Measurements from ENCODE around the gene ADAMTS19. TPM values are rescaled to one million over a fixed set of nuclear protein-coding genes. Genes with fewer than 3 reads are reported as not detected.
A peak's percentile ranks its signal among the peaks of the same experiment; 100 is the strongest.
"Not testable (repeated sequence)": the region's sequence is repeated elsewhere in the genome, so short reads cannot be mapped to it uniquely, and the experiment has no call there.

Gene ADAMTS19
- total RNA-seq: not detected

- ATAC-seq (peak in 1 of 2 donors; percentile 31), DNase-seq (ENCODE audit: low spot score) (no peak)
- Mint-ChIP-seq H3K9me3 (peaks cover 15% of the 10 kb centered on the region), H3K27ac (no peak within 1 kb of the TSS), H3K4me3 (no peak within 1 kb of the TSS), H3K27me3 (peaks cover 21 to 30% of the 10 kb centered on the region in 2 donors), H3K36me3 (peaks cover 8% of the 10 kb centered on the region), H3K4me1 (ENCODE audit: low read depth in 2 of 2) (no peaks in the 10 kb centered on the region)
These were observed at the start of gene ADAMTS19 for GRCh38 chr5:129459777-129460671. ADAMTS19 (plus strand) TSS chr5:129460298; CDS start chr5:129460392, 94 bp downstream.

- Mint-ChIP-seq H3K27me3 (no peaks in the 10 kb centered on the region), H3K4me3 (no peak overlapping the region), H3K27ac (no peak overlapping the region), H3K4me1 (ENCODE audit: low read depth in 2 of 2) (no peaks in the 10 kb centered on the region), H3K9me3 (peaks cover 23% of the 10 kb centered on the region), H3K36me3 (no peaks in the 10 kb centered on the region)
- DNase-seq (ENCODE audit: low spot score) (no peak), ATAC-seq (no peak)
These were observed 49.6 kb upstream of the ADAMTS19 start for GRCh38 chr5:129410488-129410887.

GRCh38 chr5:129412721-129413120, 47.4 kb upstream of the ADAMTS19 start:
- Mint-ChIP-seq H3K27me3 (no peaks in the 10 kb centered on the region), H3K4me1 (ENCODE audit: low read depth in 2 of 2) (no peaks in the 10 kb centered on the region), H3K4me3 (no peak overlapping the region), H3K9me3 (peaks cover 24% of the 10 kb centered on the region), H3K27ac (no peak overlapping the region), H3K36me3 (no peaks in the 10 kb centered on the region)
- no peak for ATAC-seq
- no peak for DNase-seq (ENCODE audit: low spot score)

GRCh38 chr5:129413570-129413969, 46.5 kb upstream of the ADAMTS19 start:
- no peaks in the 10 kb centered on the region for H3K27me3 Mint-ChIP-seq
- H3K4me1 Mint-ChIP-seq (ENCODE audit: low read depth in 2 of 2): no peaks in the 10 kb centered on the region
- ATAC-seq (no peak), DNase-seq (ENCODE audit: low spot score) (no peak)
- no peaks in the 10 kb centered on the region for H3K36me3 Mint-ChIP-seq
- H3K27ac Mint-ChIP-seq: no peak overlapping the region
- no peak overlapping the region for H3K4me3 Mint-ChIP-seq
- H3K9me3 Mint-ChIP-seq: peaks cover 21% of the 10 kb centered on the region

GRCh38 chr5:129419292-129419691, 40.8 kb upstream of the ADAMTS19 start:
- ATAC-seq (no peak), DNase-seq (ENCODE audit: low spot score) (no peak)
- Mint-ChIP-seq H3K9me3 (peaks cover 16% of the 10 kb centered on the region), H3K4me1 (ENCODE audit: low read depth in 2 of 2) (no peaks in the 10 kb centered on the region), H3K36me3 (no peaks in the 10 kb centered on the region), H3K27me3 (no peaks in the 10 kb centered on the region), H3K4me3 (no peak overlapping the region), H3K27ac (no peak overlapping the region)

- ATAC-seq (no peak), DNase-seq (ENCODE audit: low spot score) (no peak)
- H3K27ac Mint-ChIP-seq: no peak overlapping the region
- H3K9me3 Mint-ChIP-seq: peaks cover 4% of the 10 kb centered on the region
- no peaks in the 10 kb centered on the region for H3K4me1 Mint-ChIP-seq (ENCODE audit: low read depth in 2 of 2)
- H3K36me3 Mint-ChIP-seq: no peaks in the 10 kb centered on the region
- no peak overlapping the region for H3K4me3 Mint-ChIP-seq
- no peaks in the 10 kb centered on the region for H3K27me3 Mint-ChIP-seq
These were observed 35.1 kb upstream of the ADAMTS19 start for GRCh38 chr5:129425031-129425430.

- Mint-ChIP-seq H3K27ac (no peak overlapping the region), H3K9me3 (peaks cover 4% of the 10 kb centered on the region), H3K4me3 (no peak overlapping the region), H3K36me3 (no peaks in the 10 kb centered on the region), H3K4me1 (ENCODE audit: low read depth in 2 of 2) (no peaks in the 10 kb centered on the region), H3K27me3 (no peaks in the 10 kb centered on the region)
- DNase-seq (ENCODE audit: low spot score): no peak
- ATAC-seq: no peak
These were observed 34.0 kb upstream of the ADAMTS19 start for GRCh38 chr5:129426071-129426470.

GRCh38 chr5:129428636-129429035, 31.5 kb upstream of the ADAMTS19 start:
- not testable (repeated sequence) for DNase-seq (ENCODE audit: low spot score); H3K9me3 Mint-ChIP-seq; H3K4me1 Mint-ChIP-seq (ENCODE audit: low read depth in 2 of 2); H3K27ac Mint-ChIP-seq; H3K36me3 Mint-ChIP-seq; ATAC-seq; H3K4me3 Mint-ChIP-seq; H3K27me3 Mint-ChIP-seq

- Mint-ChIP-seq H3K27me3 (no peaks in the 10 kb centered on the region), H3K4me3 (no peak overlapping the region), H3K9me3 (peaks cover 3% of the 10 kb centered on the region), H3K36me3 (no peaks in the 10 kb centered on the region), H3K4me1 (ENCODE audit: low read depth in 2 of 2) (no peaks in the 10 kb centered on the region), H3K27ac (no peak overlapping the region)
- no peak for DNase-seq (ENCODE audit: low spot score)
- ATAC-seq: no peak
These were observed 28.7 kb upstream of the ADAMTS19 start for GRCh38 chr5:129431406-129431805.

- no peak for DNase-seq (ENCODE audit: low spot score)
- no peaks in the 10 kb centered on the region for H3K27me3 Mint-ChIP-seq
- H3K36me3 Mint-ChIP-seq: no peaks in the 10 kb centered on the region
- H3K4me1 Mint-ChIP-seq (ENCODE audit: low read depth in 2 of 2): no peaks in the 10 kb centered on the region
- no peak overlapping the region for H3K27ac Mint-ChIP-seq
- no peak overlapping the region for H3K4me3 Mint-ChIP-seq
- peaks cover 8% of the 10 kb centered on the region for H3K9me3 Mint-ChIP-seq
- no peak for ATAC-seq
These were observed 21.8 kb upstream of the ADAMTS19 start for GRCh38 chr5:129438322-129438721.

GRCh38 chr5:129440424-129440823, 19.7 kb upstream of the ADAMTS19 start:
- Mint-ChIP-seq H3K27ac (no peak overlapping the region), H3K9me3 (peaks cover 6% of the 10 kb centered on the region), H3K4me3 (no peak overlapping the region), H3K4me1 (ENCODE audit: low read depth in 2 of 2) (no peaks in the 10 kb centered on the region), H3K27me3 (no peaks in the 10 kb centered on the region), H3K36me3 (no peaks in the 10 kb centered on the region)
- ATAC-seq (no peak), DNase-seq (ENCODE audit: low spot score) (no peak)

- no peak overlapping the region for H3K4me3 Mint-ChIP-seq
- no peak overlapping the region for H3K27ac Mint-ChIP-seq
- no peaks in the 10 kb centered on the region for H3K27me3 Mint-ChIP-seq
- DNase-seq (ENCODE audit: low spot score): no peak
- H3K36me3 Mint-ChIP-seq: no peaks in the 10 kb centered on the region
- no peaks in the 10 kb centered on the region for H3K4me1 Mint-ChIP-seq (ENCODE audit: low read depth in 2 of 2)
- no peak for ATAC-seq
- H3K9me3 Mint-ChIP-seq: peaks cover 6% of the 10 kb centered on the region
These were observed 19.0 kb upstream of the ADAMTS19 start for GRCh38 chr5:129441096-129441495.

- H3K27ac Mint-ChIP-seq: no peak overlapping the region
- H3K9me3 Mint-ChIP-seq: peaks cover 12% of the 10 kb centered on the region
- no peaks in the 10 kb centered on the region for H3K4me1 Mint-ChIP-seq (ENCODE audit: low read depth in 2 of 2)
- DNase-seq (ENCODE audit: low spot score) (no peak), ATAC-seq (no peak)
- no peaks in the 10 kb centered on the region for H3K36me3 Mint-ChIP-seq
- H3K4me3 Mint-ChIP-seq: no peak overlapping the region
- no peaks in the 10 kb centered on the region for H3K27me3 Mint-ChIP-seq
These were observed 14.7 kb upstream of the ADAMTS19 start for GRCh38 chr5:129445379-129445778.

- Mint-ChIP-seq H3K27ac (no peak overlapping the region), H3K27me3 (no peaks in the 10 kb centered on the region), H3K4me3 (no peak overlapping the region), H3K36me3 (no peaks in the 10 kb centered on the region), H3K9me3 (peaks cover 13% of the 10 kb centered on the region), H3K4me1 (ENCODE audit: low read depth in 2 of 2) (no peaks in the 10 kb centered on the region)
- DNase-seq (ENCODE audit: low spot score): no peak
- no peak for ATAC-seq
These were observed 12.1 kb upstream of the ADAMTS19 start for GRCh38 chr5:129447968-129448367.

- Mint-ChIP-seq H3K36me3 (no peaks in the 10 kb centered on the region), H3K4me1 (ENCODE audit: low read depth in 2 of 2) (no peaks in the 10 kb centered on the region), H3K27me3 (no peaks in the 10 kb centered on the region), H3K4me3 (no peak overlapping the region), H3K9me3 (peaks cover 13% of the 10 kb centered on the region), H3K27ac (no peak overlapping the region)
- ATAC-seq: no peak
- DNase-seq (ENCODE audit: low spot score): no peak
These were observed 11.4 kb upstream of the ADAMTS19 start for GRCh38 chr5:129448654-129449053.
